Medulla oblongata (tissue), 1 donor: ENCODE measurements around the gene NAALADL1.
"Not testable (repeated sequence)": the region's sequence is repeated elsewhere in the genome, so short reads cannot be mapped to it uniquely, and the experiment has no call there.

Experiments used
- DNase-seq: peaks from one replicate; pipeline ENCODE4 v3.0.0-alpha.2; 2015; ENCODE audit errors: extremely low spot score

Gene NAALADL1

DNA sequence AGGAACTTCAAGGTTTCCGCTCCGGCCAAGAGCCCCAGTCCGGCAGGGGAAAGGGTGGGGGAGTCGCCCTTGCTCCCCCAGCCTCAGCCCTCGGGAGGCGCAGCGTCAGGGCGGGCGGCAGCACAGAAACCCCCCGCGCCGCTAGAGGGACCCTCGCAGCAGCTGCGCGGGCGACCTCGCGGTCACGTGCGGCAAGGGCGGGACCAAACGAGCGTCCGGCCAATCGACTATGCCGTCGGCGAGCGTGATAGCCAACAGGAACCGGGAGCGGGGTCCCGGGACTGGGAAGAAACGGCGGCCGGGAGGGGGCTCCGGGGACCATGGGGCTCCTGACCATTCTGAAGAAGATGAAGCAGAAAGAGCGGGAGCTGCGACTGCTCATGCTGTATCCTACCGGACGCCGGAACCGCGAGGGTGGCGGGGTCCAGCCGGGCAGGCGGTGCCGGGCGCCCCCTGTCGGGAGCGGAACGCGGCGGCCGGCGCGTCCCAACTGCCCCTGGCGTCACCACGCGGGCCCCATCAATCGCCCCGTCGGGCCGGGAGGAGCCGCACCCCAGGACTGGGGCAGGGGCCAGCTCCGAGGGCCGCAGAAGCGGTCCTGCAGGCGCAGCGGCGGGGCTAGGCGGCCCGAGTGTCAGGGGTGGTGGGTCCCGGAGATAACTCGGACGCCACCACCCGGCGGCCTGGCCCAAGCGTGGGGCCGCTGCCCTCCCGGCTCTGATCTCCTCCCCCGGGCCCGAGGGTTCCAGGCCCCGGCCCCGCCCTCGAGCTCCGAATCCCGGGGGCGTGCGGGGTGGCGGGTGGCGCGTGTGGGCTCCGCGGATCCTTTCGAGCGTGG, 44.2 kb downstream of the NAALADL1 start, which contains the start of gene ARL2:
ARL2 (plus strand) TSS at position 273 of the 838 bp plus-strand sequence; CDS start at position 321, 48 bp downstream.
- peak; percentile 94 for DNase-seq

DNA sequence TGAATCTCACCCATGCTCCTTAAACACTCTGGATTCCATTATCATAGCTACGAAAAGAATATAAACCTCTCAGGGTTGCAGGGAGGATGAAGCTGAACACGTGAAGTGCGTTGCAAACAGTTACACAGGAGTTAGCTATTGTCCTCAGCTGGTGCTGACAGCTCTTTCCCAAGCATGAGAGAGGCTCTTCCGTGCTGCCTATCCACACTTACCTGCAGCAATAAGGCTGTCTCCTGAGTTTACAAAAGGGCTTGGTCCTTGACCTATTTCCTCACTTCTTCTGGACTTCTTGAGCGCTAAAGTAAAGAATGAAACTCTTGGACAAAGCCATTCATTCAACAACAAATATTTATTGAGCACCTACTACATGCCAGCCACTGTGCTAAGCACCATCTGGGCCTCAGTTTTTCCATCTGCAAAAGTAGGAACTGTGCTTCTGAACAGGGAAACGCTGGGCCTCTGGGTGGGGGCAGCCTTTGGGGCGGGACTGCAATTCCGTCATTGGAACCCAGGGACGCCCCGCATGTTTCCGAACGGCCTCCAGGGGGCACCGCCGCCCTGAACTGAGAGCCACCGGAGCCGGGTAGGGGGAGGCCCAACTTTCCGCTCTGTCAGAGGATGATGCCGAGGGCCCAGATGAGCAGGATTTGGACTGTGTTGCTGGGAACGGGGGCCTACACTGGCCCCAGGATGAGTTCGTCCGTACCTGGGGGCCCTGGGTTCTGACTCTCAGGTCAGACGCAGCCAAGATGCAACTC, 45.0 kb downstream of the NAALADL1 start:
- peak; percentile 93 for DNase-seq

DNA sequence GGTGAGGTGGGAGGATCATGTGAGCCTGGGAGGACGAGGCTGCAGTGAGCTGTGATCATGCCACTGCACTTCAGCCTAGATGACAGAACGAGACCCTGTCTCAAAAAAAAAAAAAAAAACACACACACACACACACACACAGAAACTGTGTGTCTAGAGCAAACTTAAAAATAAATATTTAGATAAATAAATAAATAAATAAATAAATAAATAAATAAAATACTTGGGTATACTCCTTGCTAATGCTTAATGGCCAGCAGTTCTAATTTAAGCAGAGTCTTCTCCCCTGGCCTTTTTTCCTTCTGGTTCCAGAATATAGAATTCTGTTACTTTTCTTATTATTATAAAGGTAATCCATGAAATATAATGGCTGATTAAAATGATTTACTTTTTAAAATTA, 49.5 kb downstream of the NAALADL1 start:
- DNase-seq, result no peak

DNA sequence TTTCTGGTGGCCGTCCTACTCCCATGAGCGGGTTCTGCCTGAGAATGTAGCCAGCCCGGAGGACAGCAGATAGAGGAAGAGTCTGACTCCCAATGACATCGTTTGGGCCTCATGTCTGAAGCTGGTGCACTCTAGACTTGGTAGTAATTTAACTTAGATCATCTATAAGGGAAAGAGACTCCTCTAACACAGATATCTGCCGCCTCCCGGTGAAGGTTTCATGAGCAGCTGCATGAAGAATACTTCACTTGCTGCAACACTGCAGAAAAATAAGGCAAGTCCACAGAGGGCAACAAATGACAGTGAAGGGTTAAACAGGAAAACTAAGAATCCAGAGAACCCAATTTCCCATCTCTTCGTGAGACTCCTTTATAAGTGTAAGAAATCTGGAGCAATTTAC, 50.3 kb downstream of the NAALADL1 start:
- no peak for DNase-seq

DNA sequence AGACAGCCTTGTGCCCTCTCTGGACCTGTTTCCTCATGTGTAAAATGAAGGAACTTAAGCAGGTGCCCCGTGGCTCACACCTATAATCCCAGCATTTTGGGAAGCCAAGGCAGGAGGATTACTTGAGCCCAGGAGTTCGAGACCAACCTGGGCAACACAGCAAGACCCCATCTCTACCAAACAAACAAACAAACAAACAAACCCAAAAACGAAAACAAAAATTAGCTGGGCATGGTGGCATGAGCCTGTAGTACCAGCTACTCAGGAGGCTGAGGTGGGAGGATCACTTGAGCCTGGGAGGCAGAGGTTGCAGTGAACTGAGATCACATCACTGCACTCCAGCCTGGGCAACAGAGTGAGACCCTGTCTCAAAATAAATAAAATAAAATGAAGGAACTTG, 54.4 kb downstream of the NAALADL1 start:
- not testable (repeated sequence) for DNase-seq

DNA sequence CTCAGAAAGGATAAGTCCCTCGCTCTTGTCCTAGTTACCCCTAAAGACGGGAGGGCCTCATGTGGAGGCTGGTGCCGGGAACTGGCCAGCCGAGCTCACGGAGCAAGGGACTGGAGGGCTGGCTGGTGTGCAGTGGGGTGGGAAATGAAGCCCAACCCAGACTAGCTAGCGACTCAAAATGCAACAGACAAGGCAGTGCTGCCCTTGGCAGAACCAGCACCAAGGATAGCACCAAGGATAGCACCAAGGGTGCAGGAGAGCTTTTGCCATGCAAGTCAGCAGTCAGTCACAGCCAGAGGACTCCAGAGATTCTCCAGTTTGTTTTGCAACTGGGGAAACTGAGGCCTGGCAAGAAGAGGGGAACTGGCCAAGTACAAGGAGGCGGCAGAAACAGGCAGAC, 55.1 kb downstream of the NAALADL1 start:
- no peak for DNase-seq

DNA sequence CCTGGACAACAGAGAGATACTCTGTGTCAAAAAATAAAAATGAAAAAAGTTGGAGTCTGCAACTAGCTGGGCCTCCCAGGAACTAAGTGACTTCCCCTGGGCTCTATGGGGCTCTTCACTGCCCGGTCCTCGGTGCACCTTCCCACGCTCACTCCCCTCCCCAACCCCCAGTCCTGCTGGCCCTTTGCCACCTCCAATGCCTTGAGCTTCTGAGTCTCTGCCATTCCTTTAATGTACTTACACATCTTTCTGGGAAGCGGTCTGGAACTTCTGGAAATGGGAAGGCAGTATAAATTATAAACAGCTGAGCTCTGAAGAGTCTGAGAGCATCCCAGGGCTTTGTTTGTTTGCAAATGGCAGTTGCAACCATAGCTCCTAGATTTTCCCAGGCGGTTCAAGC, 55.6 kb downstream of the NAALADL1 start:
- DNase-seq, result no peak

DNA sequence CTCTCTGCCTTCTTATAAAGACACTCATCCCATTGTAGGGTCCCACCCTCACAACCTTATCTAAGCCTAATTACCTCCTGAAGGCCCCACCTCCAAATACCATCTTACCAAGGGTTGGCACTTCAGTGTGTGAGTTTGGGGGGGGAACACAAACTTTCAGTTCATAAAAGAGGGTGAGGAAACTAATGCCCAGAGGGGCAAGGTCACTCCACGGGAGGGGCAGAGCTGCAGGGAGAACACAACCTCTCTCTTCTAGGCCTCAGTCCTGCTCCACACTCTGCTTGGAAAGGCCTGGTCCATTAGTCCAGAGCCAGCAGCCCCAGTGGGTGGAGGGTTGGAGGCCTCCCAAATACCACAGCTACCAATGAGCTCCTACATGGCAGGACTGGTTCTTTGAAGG, 58.9 kb downstream of the NAALADL1 start:
- no peak for DNase-seq

DNA sequence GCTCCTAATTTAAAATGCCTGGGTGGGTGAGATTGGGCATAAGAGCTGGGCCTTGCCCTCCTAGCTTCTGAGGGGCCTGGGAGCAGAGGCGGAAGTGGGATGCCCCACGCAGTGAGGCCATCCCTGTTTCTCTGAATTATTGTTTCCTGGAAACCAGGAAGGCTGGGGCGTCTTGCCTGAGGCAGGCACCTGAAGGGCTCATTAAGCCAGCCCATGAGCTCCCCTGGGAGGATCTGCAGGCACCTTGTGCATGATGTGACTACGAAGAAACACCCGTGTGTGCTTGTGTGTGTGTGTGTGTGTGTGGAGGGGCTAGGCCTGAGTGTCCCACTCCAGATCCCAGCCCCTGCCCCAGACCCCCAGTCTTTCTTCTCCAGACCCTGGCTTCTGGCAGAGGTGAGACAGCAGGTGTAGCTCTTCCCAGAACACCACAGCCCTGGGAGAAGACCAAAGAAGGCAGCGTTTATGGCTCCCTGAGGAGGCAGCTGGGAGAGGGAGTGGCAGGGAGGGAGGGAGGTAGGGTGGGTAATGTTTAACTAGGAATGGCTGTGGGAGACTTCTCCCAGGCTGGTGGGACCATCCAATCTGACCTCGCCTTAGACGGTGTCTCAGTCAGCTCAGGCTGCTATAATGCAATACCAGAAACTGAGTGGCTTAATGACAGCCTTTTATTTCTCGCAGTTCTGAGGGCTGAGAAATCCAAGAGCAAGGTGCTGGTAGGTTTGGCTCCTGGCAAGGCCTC, 59.5 kb downstream of the NAALADL1 start:
- no peak for DNase-seq

DNA sequence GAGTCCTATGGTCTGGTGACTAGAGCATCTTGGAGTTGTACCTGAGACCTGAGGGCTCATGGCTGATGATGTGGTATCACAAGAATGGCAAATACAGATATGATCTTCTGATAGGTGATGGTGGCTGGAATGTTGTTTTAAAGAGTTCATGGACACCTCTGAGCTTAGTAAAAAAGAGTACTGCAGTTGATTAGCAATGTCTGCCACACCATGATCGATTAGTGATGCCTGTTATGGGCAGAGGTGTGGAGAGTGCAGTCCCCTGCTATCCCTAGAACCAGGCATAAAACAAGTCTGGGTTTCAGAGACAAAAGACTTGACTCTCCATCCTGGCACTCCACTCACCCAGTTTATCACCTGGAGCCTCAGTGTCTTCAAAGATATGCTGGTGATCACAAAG, 60.2 kb downstream of the NAALADL1 start:
- no peak for DNase-seq

DNA sequence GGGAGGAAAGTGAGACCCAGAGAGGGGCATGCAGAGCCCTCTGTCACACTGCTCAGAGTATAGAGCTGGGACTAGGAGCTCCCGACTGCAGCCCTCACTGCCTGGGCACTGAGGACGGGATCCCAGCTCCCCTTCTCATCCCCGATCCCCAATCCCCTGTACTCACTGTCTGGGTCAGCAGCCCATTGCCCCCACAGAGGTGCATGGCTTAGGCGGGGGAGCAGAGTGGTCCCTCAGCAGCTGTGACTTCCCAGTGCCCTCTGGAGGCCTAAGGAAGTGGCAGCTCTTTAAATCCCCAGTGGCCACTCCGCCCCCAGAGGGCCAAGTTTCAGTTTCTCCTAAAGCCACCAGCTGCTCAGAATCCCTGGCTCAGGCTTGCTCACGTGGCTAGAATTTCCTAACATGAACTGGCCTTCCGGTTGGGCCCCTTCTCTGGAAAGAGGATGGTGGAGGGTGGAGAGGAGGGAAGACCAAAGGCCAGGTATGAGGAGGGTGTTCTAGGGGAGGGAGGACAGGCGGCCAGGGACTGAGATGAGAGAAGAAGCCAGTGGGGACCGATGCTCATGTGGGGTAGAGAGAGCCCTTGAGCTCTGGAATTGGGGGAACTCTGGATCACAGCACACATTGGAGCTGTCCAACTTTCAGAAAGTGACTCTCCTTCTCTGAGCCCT, 61.5 kb downstream of the NAALADL1 start, which contains the start of gene BATF2:
BATF2 (minus strand) TSS at position 262 of the 671 bp plus-strand sequence; CDS start at position 205, 57 bp downstream.
- peak; percentile 90 for DNase-seq

DNA sequence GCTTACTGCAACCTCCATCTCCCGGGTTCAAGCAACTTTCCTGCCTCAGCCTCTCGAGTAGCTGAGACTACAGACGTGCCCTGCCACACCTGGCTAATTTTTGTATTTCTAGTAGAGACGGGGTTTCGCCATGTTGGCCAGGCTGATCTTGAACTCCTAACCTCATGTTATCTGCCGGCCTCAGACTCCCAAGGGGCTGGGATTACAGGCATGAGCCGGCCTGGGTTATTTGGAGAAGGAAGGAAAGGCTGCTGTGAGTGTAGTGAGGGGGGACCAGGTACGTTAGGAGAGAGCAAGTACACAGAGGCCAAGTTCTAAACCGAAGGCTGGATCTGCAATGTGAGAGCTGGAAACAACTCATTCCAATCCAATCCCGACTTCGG, 62.0 kb downstream of the NAALADL1 start:
- no peak for DNase-seq
